Measurements from ENCODE around the gene IPO13. TPM values are rescaled to one million over a fixed set of nuclear protein-coding genes. Genes with fewer than 3 reads are reported as not detected.

IPO13 gene
- total and polyA plus RNA-seq, 12 donors = 25.2 to 74.5 (median 56.8) TPM

GRCh38 chr1:43979528-43980254 is 32.9 kb downstream of the IPO13 start:
- peaks cover 0 to 30% (median 19%) of the 10 kb centered on the region in 9 donors for H3K36me3 ChIP-seq
- intact Hi-C loops (cut with DNase I) = no loop called here
- H3K9me3 ChIP-seq = no peaks in the 10 kb centered on the region
- DNase-seq = peak; percentile 46 to 48
- H3K27ac ChIP-seq = peak overlapping the region in 9 of 10 donors; percentile 52 to 81 (median 73)
- H3K4me3 ChIP-seq = peak overlapping the region; percentile 53 to 94 (median 79)
- 3 to 4% methylated on average over 26 to 45 of the region's 45 CpGs for WGBS, 2 donors
- TF ChIP-seq, protein P1, sequence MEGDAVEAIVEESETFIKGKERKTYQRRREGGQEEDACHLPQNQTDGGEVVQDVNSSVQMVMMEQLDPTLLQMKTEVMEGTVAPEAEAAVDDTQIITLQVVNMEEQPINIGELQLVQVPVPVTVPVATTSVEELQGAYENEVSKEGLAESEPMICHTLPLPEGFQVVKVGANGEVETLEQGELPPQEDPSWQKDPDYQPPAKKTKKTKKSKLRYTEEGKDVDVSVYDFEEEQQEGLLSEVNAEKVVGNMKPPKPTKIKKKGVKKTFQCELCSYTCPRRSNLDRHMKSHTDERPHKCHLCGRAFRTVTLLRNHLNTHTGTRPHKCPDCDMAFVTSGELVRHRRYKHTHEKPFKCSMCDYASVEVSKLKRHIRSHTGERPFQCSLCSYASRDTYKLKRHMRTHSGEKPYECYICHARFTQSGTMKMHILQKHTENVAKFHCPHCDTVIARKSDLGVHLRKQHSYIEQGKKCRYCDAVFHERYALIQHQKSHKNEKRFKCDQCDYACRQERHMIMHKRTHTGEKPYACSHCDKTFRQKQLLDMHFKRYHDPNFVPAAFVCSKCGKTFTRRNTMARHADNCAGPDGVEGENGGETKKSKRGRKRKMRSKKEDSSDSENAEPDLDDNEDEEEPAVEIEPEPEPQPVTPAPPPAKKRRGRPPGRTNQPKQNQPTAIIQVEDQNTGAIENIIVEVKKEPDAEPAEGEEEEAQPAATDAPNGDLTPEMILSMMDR (IDR thresholded peaks at IDR 0.05) = no peak
- ATAC-seq = peak in 7 of 8 donors; percentile 6 to 45 (median 26)
- peaks cover 7 to 51% (median 44%) of the 10 kb centered on the region in 9 donors for H3K4me1 ChIP-seq
- H3K27me3 ChIP-seq = no peaks in the 10 kb centered on the region

DNA sequence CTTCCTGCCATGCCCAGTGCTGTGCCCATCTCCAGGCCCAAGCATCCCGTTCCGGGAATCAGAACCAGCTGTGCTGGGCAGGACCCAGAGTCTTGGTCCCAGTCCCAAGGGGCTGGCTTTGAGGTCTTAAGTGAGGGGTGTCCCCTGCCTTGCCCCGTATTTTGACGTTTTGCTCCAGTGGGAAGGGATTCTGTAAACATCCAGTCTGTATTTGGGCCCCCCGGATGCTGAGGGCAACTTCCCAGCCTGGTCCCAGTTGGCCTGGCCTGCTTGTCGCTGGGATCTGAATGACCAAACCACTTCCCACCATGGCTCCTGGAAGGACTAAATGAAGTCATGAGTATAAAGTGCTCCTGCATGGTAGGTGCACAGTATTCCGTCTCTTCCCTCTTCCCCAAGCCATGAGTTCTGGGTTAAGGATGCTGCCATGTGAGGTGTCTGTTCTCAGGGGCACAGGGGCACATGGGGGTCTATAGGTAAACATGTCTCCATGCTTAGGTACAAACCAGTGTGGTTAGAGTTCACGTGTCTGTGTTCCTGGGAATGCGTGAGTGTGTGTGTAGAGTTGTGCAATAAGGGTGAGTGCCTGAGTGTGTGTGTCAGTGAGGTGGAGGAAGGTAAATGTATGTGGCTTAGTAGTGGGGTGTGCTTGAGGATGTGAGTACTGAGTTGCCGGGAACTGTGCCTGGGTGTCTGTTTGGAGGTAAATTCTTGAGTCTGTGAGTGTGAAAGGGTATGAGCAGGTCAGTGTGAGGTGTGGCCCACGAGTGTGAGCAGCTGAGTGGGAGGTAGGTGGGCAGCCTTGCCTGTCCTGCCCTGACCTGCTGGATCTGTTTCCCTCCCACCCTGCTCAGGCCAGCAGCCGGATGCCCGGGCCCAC is 33.7 kb downstream of the IPO13 start:
- TF ChIP-seq, protein P1 (IDR thresholded peaks at IDR 0.05) = no peak
- no peaks in the 10 kb centered on the region for H3K9me3 ChIP-seq
- DNase-seq (no peak), ATAC-seq (no peak)
- WGBS, 2 donors = 70 to 74% methylated on average over 13 of the region's 13 CpGs
- peaks cover 7 to 48% (median 41%) of the 10 kb centered on the region in 9 donors for H3K4me1 ChIP-seq
- peaks cover 0 to 32% (median 19%) of the 10 kb centered on the region in 9 donors for H3K36me3 ChIP-seq
- H3K27me3 ChIP-seq = no peaks in the 10 kb centered on the region
- peak overlapping the region in 6 of 10 donors; percentile 68 to 81 (median 74) for H3K27ac ChIP-seq
- peak overlapping the region in 9 of 10 donors; percentile 69 to 94 (median 81) for H3K4me3 ChIP-seq
- intact Hi-C loops (cut with DNase I) = no loop called here

DNA sequence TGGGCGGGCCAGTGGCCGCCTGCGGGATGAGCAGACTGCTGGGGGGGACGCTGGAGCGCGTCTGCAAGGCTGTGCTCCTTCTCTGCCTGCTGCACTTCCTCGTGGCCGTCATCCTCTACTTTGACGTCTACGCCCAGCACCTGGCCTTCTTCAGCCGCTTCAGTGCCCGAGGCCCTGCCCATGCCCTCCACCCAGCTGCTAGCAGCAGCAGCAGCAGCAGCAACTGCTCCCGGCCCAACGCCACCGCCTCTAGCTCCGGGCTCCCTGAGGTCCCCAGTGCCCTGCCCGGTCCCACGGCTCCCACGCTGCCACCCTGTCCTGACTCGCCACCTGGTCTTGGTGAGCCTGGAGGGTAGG is 34.4 kb downstream of the IPO13 start:
- TF ChIP-seq, protein P1 (IDR thresholded peaks at IDR 0.05) = no peak
- Histone ChIP-seq H3K9me3 (no peaks in the 10 kb centered on the region), H3K4me1 (peaks cover 7 to 42% (median 35%) of the 10 kb centered on the region in 9 donors), H3K36me3 (peaks cover 0 to 36% (median 19%) of the 10 kb centered on the region in 9 donors), H3K27ac (no peak overlapping the region), H3K4me3 (no peak overlapping the region), H3K27me3 (no peaks in the 10 kb centered on the region)
- DNase-seq = no peak
- ATAC-seq = no peak
- 91 to 92% methylated on average over 20 of the region's 20 CpGs for WGBS, 2 donors
- intact Hi-C loops (cut with DNase I) = no loop called here

DNA sequence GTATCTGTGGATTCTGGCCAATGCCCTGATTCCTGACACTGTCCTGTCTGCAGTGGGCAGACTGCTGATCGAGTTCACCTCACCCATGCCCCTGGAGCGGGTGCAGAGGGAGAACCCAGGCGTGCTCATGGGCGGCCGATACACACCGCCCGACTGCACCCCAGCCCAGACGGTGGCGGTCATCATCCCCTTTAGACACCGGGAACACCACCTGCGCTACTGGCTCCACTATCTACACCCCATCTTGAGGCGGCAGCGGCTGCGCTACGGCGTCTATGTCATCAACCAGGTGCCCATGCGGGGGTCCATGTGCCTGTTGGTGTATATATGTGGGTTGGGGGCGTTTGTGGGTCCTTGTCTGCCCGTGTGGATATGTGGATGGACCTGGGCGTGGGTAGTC is 34.9 kb downstream of the IPO13 start:
- TF ChIP-seq, protein P1 (IDR thresholded peaks at IDR 0.05) = no peak
- 96 to 97% methylated on average over 20 of the region's 20 CpGs for WGBS, 2 donors
- no peak overlapping the region for H3K27ac ChIP-seq
- ATAC-seq (no peak), DNase-seq (no peak)
- H3K27me3 ChIP-seq = no peaks in the 10 kb centered on the region
- H3K4me1 ChIP-seq = peaks cover 7 to 37% (median 30%) of the 10 kb centered on the region in 9 donors
- intact Hi-C loops (cut with DNase I) = no loop called here
- H3K36me3 ChIP-seq = peaks cover 0 to 34% (median 15%) of the 10 kb centered on the region in 9 donors
- no peaks in the 10 kb centered on the region for H3K9me3 ChIP-seq
- H3K4me3 ChIP-seq = no peak overlapping the region
